ENCODE measurements around the gene MED22.
"Not testable (repeated sequence)": the region's sequence is repeated elsewhere in the genome, so short reads cannot be mapped to it uniquely, and the experiment has no call there.

MED22 gene

GRCh38 chr9:133304158-133304470 lies 43.8 kb downstream of the MED22 start:
- Histone ChIP-seq H3K9me3 (no peaks in the 10 kb centered on the region), H3K4me1 (ENCODE audit: control insufficient read depth in 1 of 2, insufficient read depth in 1 of 2, low read depth in 1 of 2, low read length in 1 of 2) (no peaks in the 10 kb centered on the region), H3K27ac (no peak overlapping the region), H3K36me3 (no peaks in the 10 kb centered on the region), H3K4me3 (ENCODE audit: low read depth in 1 of 2, low read length in 1 of 2) (no peak overlapping the region), H3K27me3 (no peaks in the 10 kb centered on the region)
- TF ChIP-seq, protein P1, sequence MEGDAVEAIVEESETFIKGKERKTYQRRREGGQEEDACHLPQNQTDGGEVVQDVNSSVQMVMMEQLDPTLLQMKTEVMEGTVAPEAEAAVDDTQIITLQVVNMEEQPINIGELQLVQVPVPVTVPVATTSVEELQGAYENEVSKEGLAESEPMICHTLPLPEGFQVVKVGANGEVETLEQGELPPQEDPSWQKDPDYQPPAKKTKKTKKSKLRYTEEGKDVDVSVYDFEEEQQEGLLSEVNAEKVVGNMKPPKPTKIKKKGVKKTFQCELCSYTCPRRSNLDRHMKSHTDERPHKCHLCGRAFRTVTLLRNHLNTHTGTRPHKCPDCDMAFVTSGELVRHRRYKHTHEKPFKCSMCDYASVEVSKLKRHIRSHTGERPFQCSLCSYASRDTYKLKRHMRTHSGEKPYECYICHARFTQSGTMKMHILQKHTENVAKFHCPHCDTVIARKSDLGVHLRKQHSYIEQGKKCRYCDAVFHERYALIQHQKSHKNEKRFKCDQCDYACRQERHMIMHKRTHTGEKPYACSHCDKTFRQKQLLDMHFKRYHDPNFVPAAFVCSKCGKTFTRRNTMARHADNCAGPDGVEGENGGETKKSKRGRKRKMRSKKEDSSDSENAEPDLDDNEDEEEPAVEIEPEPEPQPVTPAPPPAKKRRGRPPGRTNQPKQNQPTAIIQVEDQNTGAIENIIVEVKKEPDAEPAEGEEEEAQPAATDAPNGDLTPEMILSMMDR (IDR thresholded peaks at IDR 0.05): no peak

GRCh38 chr9:133303266-133304157 lies 44.4 kb downstream of the MED22 start:
- TF ChIP-seq, protein P1 (IDR thresholded peaks at IDR 0.05): no peak
- H3K27ac ChIP-seq: no peak overlapping the region
- H3K27me3 ChIP-seq: no peaks in the 10 kb centered on the region
- H3K36me3 ChIP-seq: no peaks in the 10 kb centered on the region
- H3K4me1 ChIP-seq (ENCODE audit: control insufficient read depth in 1 of 2, insufficient read depth in 1 of 2, low read depth in 1 of 2, low read length in 1 of 2): no peaks in the 10 kb centered on the region
- no peaks in the 10 kb centered on the region for H3K9me3 ChIP-seq
- no peak overlapping the region for H3K4me3 ChIP-seq (ENCODE audit: low read depth in 1 of 2, low read length in 1 of 2)

GRCh38 chr9:133301253-133302230 lies 46.4 kb downstream of the MED22 start:
- H3K36me3 ChIP-seq: no peaks in the 10 kb centered on the region
- no peaks in the 10 kb centered on the region for H3K9me3 ChIP-seq
- H3K4me1 ChIP-seq (ENCODE audit: control insufficient read depth in 1 of 2, insufficient read depth in 1 of 2, low read depth in 1 of 2, low read length in 1 of 2): no peaks in the 10 kb centered on the region
- TF ChIP-seq, protein P1 (IDR thresholded peaks at IDR 0.05): no peak
- no peak overlapping the region for H3K4me3 ChIP-seq (ENCODE audit: low read depth in 1 of 2, low read length in 1 of 2)
- no peak overlapping the region for H3K27ac ChIP-seq
- H3K27me3 ChIP-seq: peaks cover 8% of the 10 kb centered on the region

- not testable (repeated sequence) for H3K9me3 ChIP-seq; H3K27ac ChIP-seq; H3K4me1 ChIP-seq (ENCODE audit: control insufficient read depth in 1 of 2, insufficient read depth in 1 of 2, low read depth in 1 of 2, low read length in 1 of 2); H3K4me3 ChIP-seq (ENCODE audit: low read depth in 1 of 2, low read length in 1 of 2); H3K36me3 ChIP-seq
- peaks cover 11% of the 10 kb centered on the region for H3K27me3 ChIP-seq
Measured at GRCh38 chr9:133299996-133300395, 47.9 kb downstream of the MED22 start.

- TF ChIP-seq, protein P1 (IDR thresholded peaks at IDR 0.05): no peak
- H3K4me1 ChIP-seq (ENCODE audit: control insufficient read depth in 1 of 2, insufficient read depth in 1 of 2, low read depth in 1 of 2, low read length in 1 of 2): no peaks in the 10 kb centered on the region
- H3K36me3 ChIP-seq: no peaks in the 10 kb centered on the region
- H3K4me3 ChIP-seq (ENCODE audit: low read depth in 1 of 2, low read length in 1 of 2): no peak overlapping the region
- no peaks in the 10 kb centered on the region for H3K9me3 ChIP-seq
- peaks cover 19% of the 10 kb centered on the region for H3K27me3 ChIP-seq
- H3K27ac ChIP-seq: no peak overlapping the region
Measured at GRCh38 chr9:133294257-133294656, 53.7 kb downstream of the MED22 start.
